Astrocyte (in vitro differentiated cells and primary cell): ENCODE measurements around the gene RGS16. TPM values are rescaled to one million over a fixed set of nuclear protein-coding genes. Genes with fewer than 3 reads are reported as not detected.

ENCODE experiments used
- DNase-seq: peaks from one replicate; pipeline ENCODE4 v3.0.0-alpha.2; 2010; ENCODE audit warnings: low read depth
- FAIRE-seq: peaks from 2 replicates; lab custom pipeline; 2011; peaks lifted over from hg19 to GRCh38; lab: Jason Lieb, UNC
- H2AFZ ChIP-seq: 2 replicates; pipeline ENCODE4 v1.6.0; 2012; ENCODE audit warnings: low read depth, low read length, inconsistent platforms
- H3K27ac ChIP-seq: 2 replicates; pipeline ENCODE4 v1.5.1; 2011; ENCODE audit warnings: low read depth, low read length, inconsistent platforms
- H3K27me3 ChIP-seq: 2 replicates; pipeline ENCODE4 v1.6.0; 2011; ENCODE audit warnings: low read length, inconsistent platforms; ENCODE audit not compliant: insufficient read depth
- H3K36me3 ChIP-seq: 2 replicates; pipeline ENCODE4 v1.5.1; 2011; ENCODE audit warnings: low read length, inconsistent platforms; ENCODE audit not compliant: insufficient read depth
- H3K4me1 ChIP-seq: 2 replicates; pipeline ENCODE4 v1.5.1; 2011; ENCODE audit warnings: low read length, inconsistent platforms; ENCODE audit not compliant: insufficient read depth
- H3K4me2 ChIP-seq: 2 replicates; pipeline ENCODE4 v1.6.0; 2012; ENCODE audit warnings: low read length, inconsistent platforms
- H3K4me3 ChIP-seq: 2 replicates; pipeline ENCODE4 v1.5.1; 2011; ENCODE audit warnings: low read depth, mild to moderate bottlenecking, low read length, inconsistent platforms; ENCODE audit not compliant: insufficient read depth
- H3K79me2 ChIP-seq: 2 replicates; pipeline ENCODE4 v1.6.0; 2012; ENCODE audit warnings: mild to moderate bottlenecking, low read length, inconsistent platforms; ENCODE audit not compliant: insufficient read depth
- H3K9ac ChIP-seq: 2 replicates; pipeline ENCODE4 v1.6.0; 2012; ENCODE audit warnings: mild to moderate bottlenecking, low read length, inconsistent platforms
- H3K9me3 ChIP-seq: 2 replicates; pipeline ENCODE4 v1.5.1; 2012; ENCODE audit warnings: low read depth, mild to moderate bottlenecking, low read length, inconsistent platforms; ENCODE audit not compliant: insufficient read depth
- H4K20me1 ChIP-seq: 2 replicates; pipeline ENCODE4 v1.6.0; 2012; ENCODE audit warnings: low read length, inconsistent platforms; ENCODE audit not compliant: insufficient read depth
- H3K27ac Mint-ChIP-seq: one replicate; pipeline ENCODE4 v1.8.0; 2021; ENCODE audit warnings: mild to moderate bottlenecking, mixed read lengths; ENCODE audit not compliant: unreplicated experiment
- H3K27me3 Mint-ChIP-seq: one replicate; pipeline ENCODE4 v1.8.0; 2021; ENCODE audit warnings: low read depth, mixed read lengths; ENCODE audit not compliant: unreplicated experiment
- H3K36me3 Mint-ChIP-seq: one replicate; pipeline ENCODE4 v1.8.0; 2021; ENCODE audit warnings: low read depth, mixed read lengths; ENCODE audit not compliant: unreplicated experiment
- H3K4me1 Mint-ChIP-seq: one replicate; pipeline ENCODE4 v1.8.0; 2021; ENCODE audit warnings: low read depth, mixed read lengths; ENCODE audit not compliant: unreplicated experiment
- H3K4me3 Mint-ChIP-seq: one replicate; pipeline ENCODE4 v1.8.0; 2021; ENCODE audit warnings: mild to moderate bottlenecking, moderate library complexity, mixed read lengths; ENCODE audit not compliant: unreplicated experiment
- H3K9me3 Mint-ChIP-seq: one replicate; pipeline ENCODE4 v1.8.0; 2021; ENCODE audit warnings: mild to moderate bottlenecking, mixed read lengths; ENCODE audit not compliant: unreplicated experiment
- CTCF ChIP-seq: IDR thresholded peaks from 2 replicates; pipeline ENCODE4 v1.5.1; 2011; ENCODE audit warnings: low read depth, mild to moderate bottlenecking, inconsistent platforms, low read length, moderate library complexity; ENCODE audit not compliant: insufficient read depth
- EZH2 ChIP-seq: IDR thresholded peaks from 2 replicates; pipeline ENCODE4 v1.6.1; 2012; ENCODE audit warnings: mild to moderate bottlenecking, low read length, inconsistent platforms; ENCODE audit not compliant: insufficient read depth
- total RNA-seq: library from RNA; stranded (reverse); gene quantifications from 2 replicates; pipeline ENCODE4 v1.2.1, GENCODE V29; 2021

The RGS16 gene
- total RNA-seq, 1 donor from 2014 or later = 4.3 TPM

DNA sequence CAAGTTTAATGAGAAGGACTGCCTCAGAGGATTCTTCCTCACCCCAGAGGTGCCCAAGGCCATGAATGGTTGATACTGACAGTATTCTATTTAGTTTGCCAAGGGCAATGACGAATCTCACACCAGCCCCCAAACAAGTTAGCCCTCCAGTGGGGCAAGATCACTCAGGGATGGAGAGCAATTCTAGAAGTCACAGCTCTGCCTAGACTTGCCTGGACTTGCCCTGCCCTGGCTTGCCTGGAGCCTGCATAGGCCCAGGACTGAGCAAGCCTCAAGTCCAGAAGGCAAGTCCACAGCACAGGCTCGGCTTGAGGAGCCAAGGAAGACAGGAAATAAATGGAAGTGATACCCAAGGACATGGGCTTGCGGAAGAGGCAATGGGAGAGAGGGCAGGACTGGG lies 39.5 kb upstream of the RGS16 start:
- no peaks in the 10 kb centered on the region for H3K36me3 Mint-ChIP-seq
- no peak overlapping the region for H3K4me3 Mint-ChIP-seq
- peaks cover 21% of the 10 kb centered on the region for H3K27me3 Mint-ChIP-seq
- no peak overlapping the region for H3K4me3 ChIP-seq
- H3K27ac Mint-ChIP-seq = peak overlapping the region; percentile 6
- peaks cover 7% of the 10 kb centered on the region for H3K4me1 Mint-ChIP-seq
- H3K79me2 ChIP-seq = no peaks in the 10 kb centered on the region
- H3K27ac ChIP-seq = no peak overlapping the region
- TF ChIP-seq EZH2 = no peak
- TF ChIP-seq CTCF = no peak
- no peaks in the 10 kb centered on the region for H4K20me1 ChIP-seq
- no peaks in the 10 kb centered on the region for H3K9me3 ChIP-seq
- no peaks in the 10 kb centered on the region for H3K4me1 ChIP-seq
- DNase-seq (no peak), FAIRE-seq (no peak)
- H3K4me2 ChIP-seq = no peak overlapping the region
- H3K9ac ChIP-seq = no peak overlapping the region
- no peak overlapping the region for H2AFZ ChIP-seq
- no peaks in the 10 kb centered on the region for H3K36me3 ChIP-seq
- H3K27me3 ChIP-seq = no peaks in the 10 kb centered on the region
- H3K9me3 Mint-ChIP-seq = peaks cover 11% of the 10 kb centered on the region

DNA sequence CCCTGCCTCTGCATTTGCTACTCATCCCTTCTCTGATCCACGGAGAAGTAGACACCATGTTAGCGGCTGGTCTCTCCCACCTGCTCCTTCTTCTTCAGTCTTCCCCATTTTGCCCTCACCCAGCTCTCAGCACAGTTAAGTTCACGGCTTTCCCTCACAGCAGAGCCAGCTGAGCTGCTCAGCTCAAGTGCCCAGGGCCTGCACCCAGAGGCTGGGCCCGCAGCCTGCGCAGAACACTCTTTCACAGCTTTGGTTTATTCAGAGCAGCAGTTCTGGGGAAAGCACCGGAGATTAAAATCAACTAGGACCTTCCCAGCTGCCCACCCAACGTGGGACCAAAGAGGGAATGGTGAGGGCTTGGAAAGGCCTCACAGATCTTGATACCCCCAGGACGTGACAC lies 38.3 kb upstream of the RGS16 start:
- TF ChIP-seq CTCF (no peak), EZH2 (no peak)
- H3K27ac ChIP-seq = no peak overlapping the region
- no peaks in the 10 kb centered on the region for H3K79me2 ChIP-seq
- no peak overlapping the region for H3K9ac ChIP-seq
- Mint-ChIP-seq H3K9me3 (peaks cover 9% of the 10 kb centered on the region), H3K4me3 (no peak overlapping the region), H3K27ac (no peak overlapping the region), H3K36me3 (no peaks in the 10 kb centered on the region), H3K27me3 (peaks cover 18% of the 10 kb centered on the region), H3K4me1 (peaks cover 7% of the 10 kb centered on the region)
- H4K20me1 ChIP-seq = no peaks in the 10 kb centered on the region
- no peaks in the 10 kb centered on the region for H3K36me3 ChIP-seq
- H2AFZ ChIP-seq = no peak overlapping the region
- no peaks in the 10 kb centered on the region for H3K9me3 ChIP-seq
- DNase-seq = no peak
- H3K4me1 ChIP-seq = no peaks in the 10 kb centered on the region
- H3K4me2 ChIP-seq = no peak overlapping the region
- FAIRE-seq = no peak
- H3K4me3 ChIP-seq = no peak overlapping the region
- peaks cover 3% of the 10 kb centered on the region for H3K27me3 ChIP-seq

- H3K36me3 Mint-ChIP-seq = no peaks in the 10 kb centered on the region
- H3K9me3 Mint-ChIP-seq = peaks cover 12% of the 10 kb centered on the region
Observed at GRCh38 chr1:182641561-182641960, 37.4 kb upstream of the RGS16 start.

More at GRCh38 chr1:182641561-182641960, 37.4 kb upstream of the RGS16 start:
- no peaks in the 10 kb centered on the region for H3K36me3 ChIP-seq
- no peaks in the 10 kb centered on the region for H3K79me2 ChIP-seq
- H3K4me2 ChIP-seq = no peak overlapping the region
- no peak overlapping the region for H3K27ac Mint-ChIP-seq
- H3K4me3 Mint-ChIP-seq = no peak overlapping the region
- no peak overlapping the region for H2AFZ ChIP-seq
- FAIRE-seq (no peak), DNase-seq (no peak)
- H3K4me3 ChIP-seq = no peak overlapping the region
- H3K27me3 Mint-ChIP-seq = peaks cover 18% of the 10 kb centered on the region
- no peak overlapping the region for H3K9ac ChIP-seq
- H3K27me3 ChIP-seq = peaks cover 3% of the 10 kb centered on the region
- H3K4me1 ChIP-seq = no peaks in the 10 kb centered on the region
- H3K4me1 Mint-ChIP-seq = peaks cover 7% of the 10 kb centered on the region
- no peaks in the 10 kb centered on the region for H4K20me1 ChIP-seq
- H3K9me3 ChIP-seq = no peaks in the 10 kb centered on the region
- no peak overlapping the region for H3K27ac ChIP-seq
- TF ChIP-seq CTCF = no peak
- TF ChIP-seq EZH2 = no peak
